Measurements from ENCODE around the gene NOMO2. TPM values are rescaled to one million over a fixed set of nuclear protein-coding genes. Genes with fewer than 3 reads are reported as not detected.
"Not testable (repeated sequence)": the region's sequence is repeated elsewhere in the genome, so short reads cannot be mapped to it uniquely, and the experiment has no call there.

The NOMO2 gene
- total RNA-seq, 1 experiment from 2014 or later = 151 TPM

- no peak for DNase-seq (ENCODE audit: unreplicated experiment)
- intact Hi-C loops (cut with micrococcal nuclease) = no loop called here
- Mint-ChIP-seq H3K27me3 (ENCODE audit: insufficient read depth, unreplicated experiment) (no peaks in the 10 kb centered on the region), H3K36me3 (ENCODE audit: insufficient read depth, unreplicated experiment) (no peaks in the 10 kb centered on the region), H3K27ac (ENCODE audit: low read depth, unreplicated experiment) (no peak overlapping the region), H3K9me3 (ENCODE audit: unreplicated experiment) (no peaks in the 10 kb centered on the region), H3K4me3 (ENCODE audit: unreplicated experiment) (no peak overlapping the region), H3K4me1 (ENCODE audit: insufficient read depth, unreplicated experiment) (no peaks in the 10 kb centered on the region)
- POLR2A ChIA-PET = no interaction called here
- TF ChIP-seq CTCF (IDR thresholded peaks at IDR 0.05; ENCODE audit: unreplicated experiment) = no peak
- BruUV-seq (replicated peaks) = no TSS peak
- CTCF ChIA-PET = no interaction called here
Measured at GRCh38 chr16:18582902-18583301, 21.0 kb upstream of the NOMO2 start.

- peak; percentile 6 for DNase-seq (ENCODE audit: unreplicated experiment)
- H3K27ac Mint-ChIP-seq (ENCODE audit: low read depth, unreplicated experiment); H3K36me3 Mint-ChIP-seq (ENCODE audit: insufficient read depth, unreplicated experiment); POLR2A ChIA-PET; H3K4me1 Mint-ChIP-seq (ENCODE audit: insufficient read depth, unreplicated experiment); intact Hi-C loops (cut with micrococcal nuclease); H3K9me3 Mint-ChIP-seq (ENCODE audit: unreplicated experiment); H3K4me3 Mint-ChIP-seq (ENCODE audit: unreplicated experiment); BruUV-seq (replicated peaks); CTCF ChIA-PET; H3K27me3 Mint-ChIP-seq (ENCODE audit: insufficient read depth, unreplicated experiment): not testable (repeated sequence)
Measured at GRCh38 chr16:18580396-18580795, 18.5 kb upstream of the NOMO2 start.

GRCh38 chr16:18579261-18579660 lies 17.4 kb upstream of the NOMO2 start:
- H3K27ac Mint-ChIP-seq (ENCODE audit: low read depth, unreplicated experiment); H3K4me3 Mint-ChIP-seq (ENCODE audit: unreplicated experiment); CTCF ChIA-PET; intact Hi-C loops (cut with micrococcal nuclease); DNase-seq (ENCODE audit: unreplicated experiment); H3K4me1 Mint-ChIP-seq (ENCODE audit: insufficient read depth, unreplicated experiment); POLR2A ChIA-PET; H3K36me3 Mint-ChIP-seq (ENCODE audit: insufficient read depth, unreplicated experiment); BruUV-seq (replicated peaks); H3K27me3 Mint-ChIP-seq (ENCODE audit: insufficient read depth, unreplicated experiment); H3K9me3 Mint-ChIP-seq (ENCODE audit: unreplicated experiment): not testable (repeated sequence)

GRCh38 chr16:18577942-18578341 lies 16.0 kb upstream of the NOMO2 start:
- H3K27me3 Mint-ChIP-seq (ENCODE audit: insufficient read depth, unreplicated experiment); POLR2A ChIA-PET; H3K4me1 Mint-ChIP-seq (ENCODE audit: insufficient read depth, unreplicated experiment); H3K4me3 Mint-ChIP-seq (ENCODE audit: unreplicated experiment); H3K27ac Mint-ChIP-seq (ENCODE audit: low read depth, unreplicated experiment); intact Hi-C loops (cut with micrococcal nuclease); H3K36me3 Mint-ChIP-seq (ENCODE audit: insufficient read depth, unreplicated experiment); CTCF ChIA-PET; DNase-seq (ENCODE audit: unreplicated experiment); H3K9me3 Mint-ChIP-seq (ENCODE audit: unreplicated experiment); BruUV-seq (replicated peaks): not testable (repeated sequence)

GRCh38 chr16:18575945-18576344 lies 14.0 kb upstream of the NOMO2 start:
- not testable (repeated sequence) for H3K27ac Mint-ChIP-seq (ENCODE audit: low read depth, unreplicated experiment)

GRCh38 chr16:18575298-18575917 lies 13.5 kb upstream of the NOMO2 start:
- H3K4me1 Mint-ChIP-seq (ENCODE audit: insufficient read depth, unreplicated experiment); H3K27me3 Mint-ChIP-seq (ENCODE audit: insufficient read depth, unreplicated experiment); BruUV-seq (replicated peaks); H3K27ac Mint-ChIP-seq (ENCODE audit: low read depth, unreplicated experiment); POLR2A ChIA-PET; intact Hi-C loops (cut with micrococcal nuclease); DNase-seq (ENCODE audit: unreplicated experiment); H3K36me3 Mint-ChIP-seq (ENCODE audit: insufficient read depth, unreplicated experiment); H3K4me3 Mint-ChIP-seq (ENCODE audit: unreplicated experiment); H3K9me3 Mint-ChIP-seq (ENCODE audit: unreplicated experiment): not testable (repeated sequence)
- CTCF ChIA-PET = interaction anchor here (0.6 kb wide), 1 partner anchor 182 kb away, joined by 3 read pairs; no protein-coding TSS in a partner anchor

More at GRCh38 chr16:18575945-18576344, 14.0 kb upstream of the NOMO2 start:
- POLR2A ChIA-PET; intact Hi-C loops (cut with micrococcal nuclease); H3K4me1 Mint-ChIP-seq (ENCODE audit: insufficient read depth, unreplicated experiment); BruUV-seq (replicated peaks); H3K36me3 Mint-ChIP-seq (ENCODE audit: insufficient read depth, unreplicated experiment); H3K9me3 Mint-ChIP-seq (ENCODE audit: unreplicated experiment); DNase-seq (ENCODE audit: unreplicated experiment); H3K4me3 Mint-ChIP-seq (ENCODE audit: unreplicated experiment); H3K27me3 Mint-ChIP-seq (ENCODE audit: insufficient read depth, unreplicated experiment): not testable (repeated sequence)
- CTCF ChIA-PET = interaction anchor here (0.6 kb wide), 1 partner anchor 181 kb away, joined by 3 read pairs; no protein-coding TSS in a partner anchor

GRCh38 chr16:18573887-18574286 lies 12.0 kb upstream of the NOMO2 start:
- H3K36me3 Mint-ChIP-seq (ENCODE audit: insufficient read depth, unreplicated experiment); H3K9me3 Mint-ChIP-seq (ENCODE audit: unreplicated experiment); CTCF ChIA-PET; intact Hi-C loops (cut with micrococcal nuclease); H3K4me3 Mint-ChIP-seq (ENCODE audit: unreplicated experiment); H3K4me1 Mint-ChIP-seq (ENCODE audit: insufficient read depth, unreplicated experiment); H3K27ac Mint-ChIP-seq (ENCODE audit: low read depth, unreplicated experiment); POLR2A ChIA-PET; DNase-seq (ENCODE audit: unreplicated experiment); BruUV-seq (replicated peaks); H3K27me3 Mint-ChIP-seq (ENCODE audit: insufficient read depth, unreplicated experiment): not testable (repeated sequence)

GRCh38 chr16:18572973-18573372 lies 11.1 kb upstream of the NOMO2 start:
- POLR2A ChIA-PET; DNase-seq (ENCODE audit: unreplicated experiment); H3K36me3 Mint-ChIP-seq (ENCODE audit: insufficient read depth, unreplicated experiment); intact Hi-C loops (cut with micrococcal nuclease); H3K27me3 Mint-ChIP-seq (ENCODE audit: insufficient read depth, unreplicated experiment); H3K9me3 Mint-ChIP-seq (ENCODE audit: unreplicated experiment); CTCF ChIA-PET; H3K4me1 Mint-ChIP-seq (ENCODE audit: insufficient read depth, unreplicated experiment); H3K4me3 Mint-ChIP-seq (ENCODE audit: unreplicated experiment); BruUV-seq (replicated peaks); H3K27ac Mint-ChIP-seq (ENCODE audit: low read depth, unreplicated experiment): not testable (repeated sequence)

- BruUV-seq (replicated peaks); intact Hi-C loops (cut with micrococcal nuclease); H3K9me3 Mint-ChIP-seq (ENCODE audit: unreplicated experiment); DNase-seq (ENCODE audit: unreplicated experiment); H3K27me3 Mint-ChIP-seq (ENCODE audit: insufficient read depth, unreplicated experiment); H3K27ac Mint-ChIP-seq (ENCODE audit: low read depth, unreplicated experiment); POLR2A ChIA-PET; H3K36me3 Mint-ChIP-seq (ENCODE audit: insufficient read depth, unreplicated experiment); H3K4me1 Mint-ChIP-seq (ENCODE audit: insufficient read depth, unreplicated experiment); CTCF ChIA-PET; H3K4me3 Mint-ChIP-seq (ENCODE audit: unreplicated experiment): not testable (repeated sequence)
Measured at GRCh38 chr16:18571307-18571850, 9.5 kb upstream of the NOMO2 start.
